K562 (cell line): ENCODE measurements around the gene VTI1B. TPM values are rescaled to one million over a fixed set of nuclear protein-coding genes. Genes with fewer than 3 reads are reported as not detected.

Source experiments
- AFF1 ChIP-seq, 2 experiments: fragments of 450-650 bp; IDR thresholded peaks; 2 replicates each; pipeline ENCODE4 v1.6.1; 2018; ENCODE audit warnings: mild to moderate bottlenecking in 2 of 2, low read depth in 1 of 2; ENCODE audit not compliant: partially characterized antibody in 2 of 2
- CHAMP1 ChIP-seq: fragments of 450-650 bp; IDR thresholded peaks from 2 replicates; pipeline ENCODE4 v1.6.1; 2016; ENCODE audit warnings: mild to moderate bottlenecking
- DACH1 ChIP-seq: fragments of 450-650 bp; IDR thresholded peaks from 2 replicates; pipeline ENCODE4 v1.6.1; 2018; ENCODE audit not compliant: partially characterized antibody
- DNMT1 ChIP-seq: fragments of 450-650 bp; IDR thresholded peaks from 2 replicates; pipeline ENCODE4 v1.6.1; 2016; ENCODE audit warnings: antibody characterized with exemption, mild to moderate bottlenecking
- FOSL1 ChIP-seq: fragments of 200-800 bp; sonication (Bioruptor generic); conservative IDR thresholded peaks from 2 replicates; pipeline ENCODE4 v1.6.1; 2016; ENCODE audit warnings: missing genetic modification characterization, missing compliant biosample characterization
- GABPA ChIP-seq: fragments of 200-800 bp; sonication (Bioruptor generic); conservative IDR thresholded peaks from 2 replicates; pipeline ENCODE4 v1.6.1; 2016; ENCODE audit warnings: low read depth, missing genetic modification characterization, missing compliant biosample characterization
- JUNB ChIP-seq: fragments of 450-650 bp; formaldehyde crosslinking; conservative IDR thresholded peaks from 2 replicates; pipeline ENCODE4 v1.4.0; 2020; ENCODE audit warnings: mild to moderate bottlenecking
- MAFF ChIP-seq: IDR thresholded peaks from 2 replicates; pipeline ENCODE4 v1.6.1; 2012; ENCODE audit warnings: low read length, improper control_type of control experiment
- RBM17 ChIP-seq: fragments of 200-400 bp; formaldehyde crosslinking; IDR thresholded peaks from 2 replicates; pipeline ENCODE4 v1.6.1; 2017; ENCODE audit warnings: low read depth, mild to moderate bottlenecking, low read length, borderline replicate concordance
- SMAD3 ChIP-seq: fragments of 450-650 bp; formaldehyde crosslinking; conservative IDR thresholded peaks from 2 replicates; pipeline ENCODE4 v1.4.0; 2020; ENCODE audit warnings: mild to moderate bottlenecking
- SP1 ChIP-seq: sonication (generic); formaldehyde crosslinking; IDR thresholded peaks from 2 replicates; pipeline ENCODE4 v1.8.1; 2022; ENCODE audit warnings: mild to moderate bottlenecking, missing genetic modification reagents
- TFAM ChIP-seq: fragments of 250-450 bp; sonication (Bioruptor Pico); conservative IDR thresholded peaks from 2 replicates; pipeline ENCODE4 v1.5.0; 2021; ENCODE audit warnings: mild to moderate bottlenecking, moderate library complexity
- XRCC4 ChIP-seq: IDR thresholded peaks from one replicate; pipeline ENCODE4 v1.6.1; 2011; ENCODE audit not compliant: insufficient read depth, insufficient read length; ENCODE audit errors: extremely low read depth
- ZNF232 ChIP-seq: sonication (generic); formaldehyde crosslinking; IDR thresholded peaks from 2 replicates; pipeline ENCODE4 v1.8.0; 2022; ENCODE audit warnings: mild to moderate bottlenecking, missing genetic modification reagents
- ZNF280A ChIP-seq: fragments of 450-650 bp; IDR thresholded peaks from 2 replicates; pipeline ENCODE4 v1.6.1; 2018; ENCODE audit warnings: mild to moderate bottlenecking, low read depth; ENCODE audit not compliant: partially characterized antibody
- ZNF668 ChIP-seq: fragments of 250-450 bp; sonication (Bioruptor Pico); IDR thresholded peaks from 2 replicates; pipeline ENCODE4 v1.8.0; 2022; ENCODE audit warnings: mild to moderate bottlenecking, inconsistent platforms
- ZNF696 ChIP-seq: fragments of 250-450 bp; sonication (Bioruptor Pico); conservative IDR thresholded peaks from 2 replicates; pipeline ENCODE4 v1.4.0; 2020; ENCODE audit warnings: mild to moderate bottlenecking, moderate library complexity
- ZSCAN32 ChIP-seq: fragments of 450-650 bp; formaldehyde crosslinking; IDR thresholded peaks from 2 replicates; pipeline ENCODE4 v1.4.0; 2020; ENCODE audit warnings: mild to moderate bottlenecking, moderate library complexity
- ZZZ3 ChIP-seq: fragments of 450-650 bp; IDR thresholded peaks from 2 replicates; pipeline ENCODE4 v1.6.1; 2016; ENCODE audit warnings: antibody characterized with exemption, mild to moderate bottlenecking, moderate library complexity
- polyA plus RNA-seq, 8 experiments: library from polyadenylated mRNA; depleted of rRNA in 4 of 8; stranded (reverse) in 5 of 8; unstranded in 3 of 8; fragments of >200 nt; fragmentation: Nextera tagmentation in 2 of 8; fragmentation: Illumina TruSeq in 1 of 8; extraction: Ambion mirVana in 2 of 8; extraction: Trizol in 1 of 8; gene quantifications; 2 replicates each; pipeline versions ENCODE4 v1.2.1 to v1.2.3, GENCODE V29; 2011 to 2014; ENCODE audit warnings: inconsistent platforms in 1 of 8, missing spikeins in 1 of 8
- total RNA-seq, 7 experiments: library from RNA; depleted of rRNA in 6 of 7; stranded (reverse); fragments of >200 nt in 6 of 7; fragmentation: Illumina TruSeq in 2 of 7; extraction: Trizol in 2 of 7; gene quantifications; 2 replicates each; pipeline versions ENCODE4 v1.2.1 to v1.2.3, GENCODE V29; 2011 to 2021; ENCODE audit warnings: low replicate concordance in 1 of 7

VTI1B gene
- total and polyA plus RNA-seq, 9 of the 15 experiments (the other 6 are each of a cell fraction or from before 2014, with no cell fraction given): 7.8 to 69.8 (median 50.1) TPM

- no peak for TF ChIP-seq MAFF
- no peak for TF ChIP-seq ZNF232 (CRISPR knock-in tag)
- peak; percentile 41; the same call in 1 of the 2 replicates for TF ChIP-seq GABPA (tag)
- no peak for TF ChIP-seq ZNF668 (CRISPR knock-in tag)
- peak; percentile 99 for TF ChIP-seq JUNB (CRISPR knock-in tag)
- no peak for TF ChIP-seq XRCC4
- TF ChIP-seq RBM17: no peak
- no peak for TF ChIP-seq SMAD3 (CRISPR knock-in tag)
- no peak for TF ChIP-seq ZNF696
- no peak for TF ChIP-seq CHAMP1
- no peak for TF ChIP-seq DACH1
- TF ChIP-seq SP1 (CRISPR knock-in tag): peak; percentile 87
- no peak for TF ChIP-seq ZNF280A
- TF ChIP-seq ZZZ3: no peak
- TF ChIP-seq TFAM (CRISPR knock-in tag): no peak
- TF ChIP-seq FOSL1 (tag): peak; percentile 73
- TF ChIP-seq ZSCAN32: no peak
- TF ChIP-seq DNMT1: no peak
- no peak for TF ChIP-seq AFF1 (IDR thresholded peaks at IDR 0.05; ENCODE audit: low read depth in 1 of 2, partially characterized antibody in 2 of 2)
Measured at GRCh38 chr14:67619446-67620216, 54.8 kb downstream of the VTI1B start, which contains the start of gene ARG2 (continued).
